Measurements from ENCODE around the gene FOXK2. TPM values are rescaled to one million over a fixed set of nuclear protein-coding genes. Genes with fewer than 3 reads are reported as not detected.
A peak's percentile ranks its signal among the peaks of the same experiment; 100 is the strongest.

The FOXK2 gene
- polyA plus RNA-seq, 2 of the 4 experiments (the other 2 are of a cell fraction): 34.8 to 39.2 TPM

- peak; percentile 87 for TF ChIP-seq HMGXB4 (CRISPR knock-in tag; IDR thresholded peaks at IDR 0.05; ENCODE audit: borderline replicate concordance)
- TF ChIP-seq CBX8 (IDR thresholded peaks at IDR 0.05): no peak
- TF ChIP-seq KDM5A (IDR thresholded peaks at IDR 0.05): no peak
- no peak for TF ChIP-seq CBX2 (IDR thresholded peaks at IDR 0.05; ENCODE audit: borderline replicate concordance, low read depth)
- TF ChIP-seq HOXB5 (CRISPR knock-in tag; IDR thresholded peaks at IDR 0.05): no peak
- TF ChIP-seq RARB (CRISPR knock-in tag; IDR thresholded peaks at IDR 0.05): no peak
Observed at GRCh38 chr17:82648165-82648668, 128.7 kb downstream of the FOXK2 start, which contains the start of gene WDR45B (continued).

GRCh38 chr17:82648742-82649331 is 129.3 kb downstream of the FOXK2 start:
- Histone ChIP-seq H3K4me3 (peak overlapping the region; percentile 43), H3K4me1 (peaks cover 23% of the 10 kb centered on the region), H3K9me3 (no peaks in the 10 kb centered on the region), H3K27ac (peak overlapping the region; percentile 91 to 95), H3K4me2 (peak overlapping the region; percentile 82)
- ChIA-PET POLR2A (interaction anchor here (0.6 kb wide), 1 partner anchor 40 kb away, joined by 4 read pairs; no protein-coding TSS in a partner anchor), CTCF (no interaction called here)
- TF ChIP-seq FOSL2 (IDR thresholded peaks at IDR 0.05): no peak
- TF ChIP-seq FOSL2 (CRISPR knock-in tag; IDR thresholded peaks at IDR 0.05): no peak
- no peak for TF ChIP-seq SREBF2 (IDR thresholded peaks at IDR 0.05)
- no peak for TF ChIP-seq CEBPB (IDR thresholded peaks at IDR 0.05)
- TF ChIP-seq POLR2A (IDR thresholded peaks at IDR 0.05; ENCODE audit: low read length): peak; percentile 42
- TF ChIP-seq MAZ (IDR thresholded peaks at IDR 0.05; ENCODE audit: borderline replicate concordance, low read depth, low read length): 0 out of 2 replicates have a peak, but pooled peaks have one; percentile 4
- TF ChIP-seq EHMT2 (IDR thresholded peaks at IDR 0.05; ENCODE audit: low read depth): no peak
- no peak for TF ChIP-seq ZNF302 (CRISPR knock-in tag; IDR thresholded peaks at IDR 0.05)
- peak; percentile 2 to 9; a peak in 1 of 6 replicates for ATAC-seq
- WGBS (ENCODE audit: missing lambda C conversion rate): 17% methylated on average over 18 of the region's 37 CpGs
- no peak for FAIRE-seq
- peak in 1 of 2 experiments; percentile 38 for DNase-seq (ENCODE audit: low read depth in 1 of 2, low spot score in 1 of 2)

- ChIA-PET CTCF (interaction anchor here (1.0 to 1.4 kb wide), 3 partner anchors 13 to 19 kb away, joined by 3 to 4 read pairs (median 4); no protein-coding TSS in a partner anchor), POLR2A (interaction anchor here (0.6 kb wide), 1 partner anchor 39 kb away, joined by 4 read pairs; no protein-coding TSS in a partner anchor)
- DNase-seq (ENCODE audit: low read depth in 1 of 2, low spot score in 1 of 2) (no peak), ATAC-seq (no peak), FAIRE-seq (no peak)
- peaks cover 26% of the 10 kb centered on the region for H3K4me1 ChIP-seq
- no peaks in the 10 kb centered on the region for H3K9me3 ChIP-seq
- no peak overlapping the region for H3K4me3 ChIP-seq
- H3K27ac ChIP-seq: peak overlapping the region in 1 of 2 experiments; percentile 95; a peak in 4 of 6 replicates
- TF ChIP-seq TFCP2L1 (CRISPR knock-in tag; IDR thresholded peaks at IDR 0.05) (no peak), CBX8 (IDR thresholded peaks at IDR 0.05) (no peak), USF2 (IDR thresholded peaks at IDR 0.05) (no peak), RNF2 (IDR thresholded peaks at IDR 0.05; ENCODE audit: borderline replicate concordance, low read depth) (no peak), ELK1 (IDR thresholded peaks at IDR 0.05; ENCODE audit: low read depth, low read length) (no peak), CTCF (IDR thresholded peaks at IDR 0.05) (no peak), CHD4 (IDR thresholded peaks at IDR 0.05; ENCODE audit: borderline replicate concordance) (no peak), JUNB (IDR thresholded peaks at IDR 0.05) (no peak), RARB (CRISPR knock-in tag; IDR thresholded peaks at IDR 0.05) (no peak), FOSL2 (IDR thresholded peaks at IDR 0.05) (no peak), FOSL2 (CRISPR knock-in tag; IDR thresholded peaks at IDR 0.05) (no peak), ATOH8 (CRISPR knock-in tag; IDR thresholded peaks at IDR 0.05; ENCODE audit: low read depth) (no peak), ZSCAN20 (CRISPR knock-in tag; IDR thresholded peaks at IDR 0.05) (no peak), EP300 (IDR thresholded peaks at IDR 0.05) (no peak), ESRRA (IDR thresholded peaks at IDR 0.05; ENCODE audit: borderline replicate concordance, low read length) (no peak), ZC3H11A (IDR thresholded peaks at IDR 0.05) (no peak)
- H3K4me2 ChIP-seq: no peak overlapping the region; the same call in 1 of the 3 replicates
- 93% methylated on average over 22 of the region's 22 CpGs for WGBS (ENCODE audit: missing lambda C conversion rate)
Observed at GRCh38 chr17:82649501-82650261, 130.1 kb downstream of the FOXK2 start.
